ENCODE data around the gene NOC4L.

Gene NOC4L

DNA sequence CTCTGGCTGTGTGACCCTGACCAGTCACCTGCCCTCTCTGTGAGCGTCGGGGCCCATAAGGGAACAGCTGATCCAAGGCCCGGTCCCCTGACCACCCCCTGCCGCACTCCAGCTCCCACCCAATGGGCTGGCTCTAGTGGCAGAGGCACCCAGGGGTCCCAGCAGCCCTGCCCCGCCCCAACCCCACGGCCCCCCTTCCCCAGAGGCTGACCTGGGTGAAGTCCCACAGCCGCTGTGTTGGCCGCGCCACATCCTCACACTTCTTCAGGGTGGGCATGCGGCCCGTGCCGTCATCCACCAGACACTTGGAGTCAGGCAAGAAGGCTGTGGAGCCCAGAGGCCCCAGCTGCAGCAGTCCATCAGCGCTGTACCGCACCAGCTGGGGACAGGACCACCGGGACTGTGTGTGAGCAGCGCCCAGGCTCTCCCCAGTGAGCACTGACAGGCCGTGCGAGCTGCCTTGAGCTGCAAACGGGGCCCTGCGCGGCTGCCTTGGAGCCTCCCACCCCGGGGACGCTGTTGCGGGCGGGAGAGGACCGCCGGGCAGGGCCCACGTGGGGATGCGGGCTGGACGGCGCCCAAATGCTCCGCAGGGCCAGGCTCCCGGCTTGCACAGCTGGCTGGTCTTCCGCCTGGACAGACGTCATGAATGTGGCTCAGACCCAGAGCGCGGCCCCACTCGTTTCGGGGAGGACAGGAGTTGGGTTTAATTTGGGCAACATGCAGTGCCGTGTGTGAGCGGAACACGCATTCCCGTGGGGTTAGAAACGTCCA, 53.5 kb downstream of the NOC4L start:
- DNase-seq (ENCODE audit: low read depth) = no peak

DNA sequence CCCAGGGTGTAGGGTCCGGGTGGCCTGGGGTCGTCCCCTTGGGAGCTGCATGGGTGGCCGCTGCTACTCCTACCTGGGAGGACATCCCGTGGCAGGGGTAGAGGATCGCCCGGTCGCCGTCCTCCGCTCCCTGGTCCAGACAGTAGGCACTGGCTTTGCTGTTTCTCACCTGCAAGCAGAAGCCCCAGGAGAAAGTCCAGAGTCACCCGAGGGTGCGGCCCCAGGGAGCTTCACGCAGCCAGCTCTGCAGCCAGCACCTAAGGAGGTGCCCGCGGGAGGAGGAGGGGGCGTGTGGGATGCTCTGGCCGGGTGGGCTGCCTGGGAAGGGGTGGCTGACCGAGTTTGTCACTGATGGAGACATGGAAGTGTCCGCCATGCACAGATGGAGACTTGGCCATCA, 54.8 kb downstream of the NOC4L start:
- DNase-seq (ENCODE audit: low read depth) = no peak

DNA sequence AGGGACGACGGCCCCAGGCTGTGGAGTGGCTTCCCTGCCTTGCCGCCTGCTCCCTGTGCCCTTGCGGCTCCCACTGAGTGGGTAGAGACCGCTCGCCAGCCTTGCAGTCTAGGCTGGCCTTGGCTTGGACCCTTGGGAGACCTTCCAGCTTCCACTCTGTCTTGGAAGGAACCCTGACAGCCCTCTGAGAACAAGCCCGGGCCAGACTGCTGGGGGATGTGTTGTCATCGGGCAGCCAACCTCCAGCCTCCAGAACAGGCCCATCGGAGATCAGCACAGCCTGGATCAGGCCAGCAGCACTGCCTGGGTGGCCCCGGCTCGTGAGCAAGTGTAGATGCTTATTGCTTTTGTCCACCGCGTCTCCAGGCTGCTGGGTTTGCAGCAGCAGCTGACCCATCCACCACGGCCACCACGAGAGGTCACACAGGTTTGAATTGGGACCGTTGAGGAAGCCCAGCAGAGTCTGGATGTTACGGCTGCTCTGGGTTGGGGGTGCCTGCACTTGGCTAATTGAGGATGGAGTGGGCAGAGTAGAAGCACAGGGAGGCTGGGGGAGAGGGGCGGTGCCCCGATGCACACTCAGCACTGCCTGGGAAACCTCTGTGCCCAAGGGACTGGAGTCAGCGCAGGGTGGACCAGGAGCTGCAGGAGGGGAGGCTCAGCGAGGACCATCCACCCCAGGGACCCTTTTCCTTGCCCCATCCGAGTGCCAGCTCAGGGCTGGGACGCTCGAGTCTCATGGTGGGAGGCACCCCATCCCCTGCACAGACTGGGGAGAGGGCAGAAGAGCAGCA, 55.5 kb downstream of the NOC4L start:
- DNase-seq (ENCODE audit: low read depth) = no peak

DNA sequence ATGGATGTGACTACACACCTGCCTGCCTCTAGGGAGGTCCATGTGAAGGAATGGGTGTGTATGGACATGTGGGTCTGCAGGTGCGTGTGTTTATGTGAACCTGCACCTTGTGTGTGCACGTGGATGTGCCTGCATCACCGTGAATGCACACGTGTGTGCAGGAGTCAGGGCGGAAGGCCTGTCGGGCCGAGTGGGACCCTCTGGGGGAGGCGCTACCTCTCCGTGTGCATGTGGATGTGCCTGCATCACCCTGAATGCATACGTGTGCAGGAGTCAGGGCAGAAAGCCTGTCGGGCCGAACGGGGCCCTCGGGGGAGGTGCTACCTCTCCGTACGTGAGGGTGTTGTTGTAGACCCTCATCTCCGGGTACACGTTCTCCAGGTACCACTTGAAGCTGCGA, 56.5 kb downstream of the NOC4L start:
- no peak for DNase-seq (ENCODE audit: low read depth)

DNA sequence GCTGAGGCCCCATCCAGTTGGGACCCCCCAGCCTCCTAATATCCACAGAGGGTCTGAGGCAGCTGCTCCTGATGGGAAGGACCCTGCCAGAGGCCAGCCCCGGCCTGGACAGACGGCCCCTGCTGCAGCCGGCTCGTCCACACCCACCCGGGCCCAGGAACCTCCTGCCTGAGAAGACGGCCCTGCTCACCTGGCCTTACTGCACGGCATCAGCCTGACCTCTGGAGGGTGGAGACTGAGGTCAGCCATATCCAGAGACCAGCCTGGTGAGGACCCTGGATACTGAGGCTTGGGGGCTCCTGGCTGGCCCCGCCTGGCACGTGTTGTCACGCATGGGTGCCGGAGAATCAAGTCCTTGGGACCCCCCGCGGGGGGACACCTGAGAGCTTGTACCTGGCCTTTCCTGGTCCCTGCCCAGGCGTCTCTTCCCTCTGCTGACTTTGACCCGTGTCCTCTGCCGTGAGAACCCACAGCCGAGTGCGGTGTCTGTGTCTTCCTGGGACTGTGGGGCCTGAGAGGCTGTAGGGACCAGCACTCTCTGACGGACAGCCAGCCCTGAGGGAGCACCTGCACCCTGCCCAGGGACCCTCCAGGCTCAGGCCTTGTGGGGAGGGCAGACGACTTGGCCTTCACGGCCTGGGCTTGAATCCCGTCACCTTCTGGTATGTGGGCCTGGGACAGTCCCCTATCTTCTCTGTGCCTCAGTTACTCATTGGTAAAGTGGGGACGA, 57.3 kb downstream of the NOC4L start:
- DNase-seq (ENCODE audit: low read depth) = no peak

All from fibroblast of gingiva (primary cell).